IMR-90 (cell line): ENCODE results near the gene GPBAR1. TPM values are rescaled to one million over a fixed set of nuclear protein-coding genes. Genes with fewer than 3 reads are reported as not detected.

ENCODE experiments used
- ELK1 ChIP-seq: fragments of 150-350 bp; IDR thresholded peaks from 2 replicates; pipeline ENCODE4 v1.6.1; 2016; ENCODE audit warnings: low read depth, mild to moderate bottlenecking, low read length, moderate library complexity, borderline replicate concordance
- MXI1 ChIP-seq: IDR thresholded peaks from 2 replicates; pipeline ENCODE4 v1.6.1; 2012; ENCODE audit warnings: low read depth, mild to moderate bottlenecking, low read length, moderate library complexity, borderline replicate concordance
- SMC3 ChIP-seq: fragments of 150-350 bp; IDR thresholded peaks from 2 replicates; pipeline ENCODE4 v1.6.1; 2016; ENCODE audit warnings: low read depth, mild to moderate bottlenecking, antibody characterized with exemption, low read length, moderate library complexity
- polyA plus RNA-seq, 3 experiments: library from polyadenylated mRNA; depleted of rRNA; stranded (reverse); fragments of >200 nt; gene quantifications; 2 replicates each; pipeline ENCODE4 v1.2.3, GENCODE V29; 2012; ENCODE audit warnings: low replicate concordance in 1 of 3
- total RNA-seq: library from RNA; depleted of rRNA; stranded (reverse); fragments of >200 nt; gene quantifications from 2 replicates; pipeline ENCODE4 v1.2.3, GENCODE V29; 2012

The GPBAR1 gene
- total and polyA plus RNA-seq, 2 of the 4 experiments (the other 2 are of a cell fraction) = under 0.01 to 0.21 TPM

DNA sequence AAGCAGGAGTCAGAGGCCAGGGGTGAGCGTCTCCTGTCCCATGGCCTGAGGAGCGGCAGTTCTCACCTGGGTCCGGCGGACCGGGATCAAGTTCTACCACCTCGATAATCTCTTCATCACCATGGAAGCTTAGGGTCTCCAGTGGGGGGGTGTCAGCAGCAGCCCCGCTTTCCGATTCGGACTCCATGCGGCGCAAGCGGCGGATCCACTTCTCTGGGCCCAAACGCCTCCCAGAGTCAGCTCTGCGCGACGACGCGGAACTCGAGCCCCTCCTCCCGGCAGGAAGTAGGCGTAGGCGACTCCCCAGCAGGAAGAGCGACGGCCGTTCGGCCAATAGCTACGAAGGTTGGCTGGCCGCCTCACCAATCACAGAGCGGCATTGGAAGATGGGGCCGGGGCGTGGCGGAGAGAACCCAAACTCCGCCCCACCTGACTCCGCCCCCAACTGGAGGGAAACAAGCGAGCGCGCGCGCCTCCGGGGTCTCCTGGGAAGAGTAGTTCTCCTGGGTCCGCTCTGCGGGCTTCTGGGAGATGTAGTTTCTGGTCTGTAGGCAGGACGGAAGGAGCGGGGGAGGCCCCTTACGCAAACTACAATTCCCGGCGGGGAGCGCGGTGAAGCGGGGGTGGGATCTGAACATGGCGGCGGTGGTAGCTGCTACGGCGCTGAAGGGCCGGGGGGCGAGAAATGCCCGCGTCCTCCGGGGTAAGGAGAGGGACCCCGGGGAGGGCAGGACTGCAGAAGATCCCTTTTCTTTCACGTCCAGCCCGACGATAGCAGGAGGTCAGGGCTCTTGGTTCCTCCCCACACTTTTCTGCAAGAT is 9.3 kb downstream of the GPBAR1 start, which contains the start of the genes AAMP and PNKD (continued):
- TF ChIP-seq ELK1 (0 out of 2 replicates have a peak, but pooled peaks have one; percentile 14), SMC3 (peak; percentile 16; the same call in 1 of the 2 replicates), MXI1 (peak; percentile 64; the same call in 1 of the 2 replicates)
